AG04449 (cell line): ENCODE data around the gene STYK1.

Experiments
- CTCF ChIA-PET: fragments of 350-600 bp; formaldehyde crosslinking; extraction: SDS; loops from one replicate; lab custom pipeline; 2021; ENCODE audit warnings: antibody characterized with exemption; lab: Yijun Ruan, JAX
- POLR2A ChIA-PET: fragments of 400-600, 350-600 bp; formaldehyde crosslinking; extraction: SDS; loops from one replicate; lab custom pipeline; 2020; ENCODE audit warnings: antibody characterized with exemption, inconsistent platforms; lab: Yijun Ruan, JAX
- DNase-seq: peaks from one replicate; pipeline ENCODE4 v3.0.0-alpha.2; 2010; ENCODE audit warnings: low read depth, low spot score
- H3K4me3 ChIP-seq: 2 replicates; pipeline ENCODE4 v1.5.1; 2011; ENCODE audit warnings: low read depth, mild to moderate bottlenecking, control low read depth, low read length
- TF ChIP-seq, protein P1 (sequence below): IDR thresholded peaks from one replicate; pipeline ENCODE4 v1.5.1; 2011; ENCODE audit warnings: mild to moderate bottlenecking, moderate library complexity, low read length, control low read depth, inconsistent platforms; ENCODE audit not compliant: insufficient read depth; ENCODE audit errors: missing control alignments

The STYK1 gene

DNA sequence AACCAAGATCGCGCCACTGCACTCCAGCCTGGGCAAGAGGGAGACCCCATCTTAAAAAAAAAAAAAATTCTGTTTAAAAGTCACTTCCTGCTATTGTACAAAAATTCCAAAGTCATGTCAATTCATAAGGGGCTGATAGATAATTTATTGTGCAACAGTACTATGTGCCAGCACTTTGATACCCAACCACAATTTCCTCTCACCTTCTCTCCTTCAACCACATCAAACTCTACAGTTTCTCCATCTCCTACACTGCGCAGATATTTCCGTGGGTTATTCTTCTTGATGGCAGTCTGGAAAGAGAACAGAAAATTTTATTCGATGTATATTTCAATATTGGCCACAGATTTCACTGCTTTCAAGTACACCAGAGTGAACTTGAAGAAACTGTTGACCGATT, 41.6 kb upstream of the STYK1 start:
- no peak overlapping the region for H3K4me3 ChIP-seq
- POLR2A ChIA-PET = no interaction called here
- TF ChIP-seq, protein P1, sequence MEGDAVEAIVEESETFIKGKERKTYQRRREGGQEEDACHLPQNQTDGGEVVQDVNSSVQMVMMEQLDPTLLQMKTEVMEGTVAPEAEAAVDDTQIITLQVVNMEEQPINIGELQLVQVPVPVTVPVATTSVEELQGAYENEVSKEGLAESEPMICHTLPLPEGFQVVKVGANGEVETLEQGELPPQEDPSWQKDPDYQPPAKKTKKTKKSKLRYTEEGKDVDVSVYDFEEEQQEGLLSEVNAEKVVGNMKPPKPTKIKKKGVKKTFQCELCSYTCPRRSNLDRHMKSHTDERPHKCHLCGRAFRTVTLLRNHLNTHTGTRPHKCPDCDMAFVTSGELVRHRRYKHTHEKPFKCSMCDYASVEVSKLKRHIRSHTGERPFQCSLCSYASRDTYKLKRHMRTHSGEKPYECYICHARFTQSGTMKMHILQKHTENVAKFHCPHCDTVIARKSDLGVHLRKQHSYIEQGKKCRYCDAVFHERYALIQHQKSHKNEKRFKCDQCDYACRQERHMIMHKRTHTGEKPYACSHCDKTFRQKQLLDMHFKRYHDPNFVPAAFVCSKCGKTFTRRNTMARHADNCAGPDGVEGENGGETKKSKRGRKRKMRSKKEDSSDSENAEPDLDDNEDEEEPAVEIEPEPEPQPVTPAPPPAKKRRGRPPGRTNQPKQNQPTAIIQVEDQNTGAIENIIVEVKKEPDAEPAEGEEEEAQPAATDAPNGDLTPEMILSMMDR = no peak
- CTCF ChIA-PET = no interaction called here
- no peak for DNase-seq

DNA sequence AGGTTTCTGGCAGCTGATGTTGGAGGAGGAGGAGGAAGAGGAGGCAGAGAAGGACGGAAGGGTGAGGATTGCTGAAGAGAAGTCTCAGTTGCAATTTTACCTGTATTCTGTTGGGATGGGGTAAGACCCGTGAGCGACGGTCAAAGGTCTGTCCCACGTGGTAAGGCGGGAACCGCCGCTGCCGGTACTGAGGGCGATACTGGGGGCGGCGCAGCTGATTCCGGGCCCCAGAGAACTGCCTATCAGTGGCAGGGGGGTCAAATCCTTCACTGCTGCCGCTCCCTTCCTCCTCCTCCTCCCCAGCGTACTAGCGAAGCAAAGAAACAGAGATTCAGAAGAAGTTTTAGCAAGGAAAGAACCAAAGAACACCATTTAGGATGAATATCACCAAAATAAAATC, 36.0 kb upstream of the STYK1 start:
- TF ChIP-seq, protein P1 = no peak
- no peak for DNase-seq
- ChIA-PET POLR2A (no interaction called here), CTCF (no interaction called here)
- H3K4me3 ChIP-seq = no peak overlapping the region

DNA sequence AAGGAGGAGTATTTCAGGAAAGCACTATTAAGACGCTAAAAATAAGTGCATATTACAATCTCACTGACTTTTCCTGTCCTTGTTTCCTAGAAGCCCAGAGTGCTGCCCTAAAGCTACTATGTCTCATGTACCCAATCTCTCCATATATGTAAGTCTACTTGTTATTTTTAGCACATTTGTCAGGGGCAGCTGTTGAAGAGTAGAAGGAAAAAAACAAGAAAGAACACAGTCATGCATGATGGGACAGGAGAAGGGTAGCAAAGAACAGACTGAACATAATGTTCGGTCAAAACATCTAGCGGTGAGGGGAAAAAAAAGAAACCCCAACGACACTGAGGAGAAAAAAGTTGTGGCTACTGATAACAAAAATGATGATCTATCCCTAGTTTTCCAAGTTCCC, 35.0 kb upstream of the STYK1 start:
- no peak overlapping the region for H3K4me3 ChIP-seq
- TF ChIP-seq, protein P1 = no peak
- ChIA-PET POLR2A (no interaction called here), CTCF (interaction anchor here (1.5 kb wide), 1 partner anchor 41 kb away, joined by 6 read pairs; no protein-coding TSS in a partner anchor)
- no peak for DNase-seq

DNA sequence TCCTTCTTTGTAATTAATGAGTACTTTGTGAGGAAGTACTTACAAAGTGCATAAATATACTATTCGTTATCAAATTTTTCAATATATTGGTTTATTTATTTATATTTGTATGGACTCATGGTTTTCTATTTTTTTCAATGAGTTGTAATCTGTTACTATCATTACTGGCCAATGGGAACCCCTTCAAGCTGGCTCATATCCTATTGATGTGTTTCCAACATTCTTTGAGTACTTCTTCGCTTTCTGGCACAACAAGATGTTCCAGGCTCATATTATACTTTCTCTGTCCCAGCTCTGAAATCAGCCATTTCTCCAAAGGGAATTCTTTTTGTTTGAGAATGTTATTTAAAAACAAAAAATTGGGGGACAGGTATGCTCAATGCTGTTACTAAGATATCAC, 31.8 kb upstream of the STYK1 start:
- no peak for DNase-seq
- TF ChIP-seq, protein P1 = no peak
- ChIA-PET CTCF (no interaction called here), POLR2A (no interaction called here)
- H3K4me3 ChIP-seq = no peak overlapping the region

DNA sequence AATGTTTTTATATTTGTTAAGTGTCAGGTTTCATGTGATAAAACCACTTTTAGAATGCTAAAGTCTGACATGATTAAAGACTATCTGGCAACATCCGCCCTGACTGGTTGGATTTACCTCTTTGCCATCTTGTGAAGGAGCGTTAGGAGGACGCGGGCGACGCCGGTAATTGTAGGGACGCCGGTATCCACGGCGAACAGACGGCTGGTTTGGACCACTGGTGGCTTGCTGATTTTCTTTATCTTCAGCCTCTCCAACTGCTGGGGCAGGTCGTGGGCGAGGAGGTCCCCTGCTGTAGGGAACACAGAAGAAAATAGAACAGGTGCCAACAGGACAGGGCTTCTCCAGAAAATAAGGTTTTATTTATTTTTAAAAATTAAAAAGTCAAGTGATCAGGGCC, 28.0 kb upstream of the STYK1 start:
- DNase-seq = no peak
- TF ChIP-seq, protein P1 = no peak
- ChIA-PET POLR2A (no interaction called here), CTCF (no interaction called here)
- no peak overlapping the region for H3K4me3 ChIP-seq

DNA sequence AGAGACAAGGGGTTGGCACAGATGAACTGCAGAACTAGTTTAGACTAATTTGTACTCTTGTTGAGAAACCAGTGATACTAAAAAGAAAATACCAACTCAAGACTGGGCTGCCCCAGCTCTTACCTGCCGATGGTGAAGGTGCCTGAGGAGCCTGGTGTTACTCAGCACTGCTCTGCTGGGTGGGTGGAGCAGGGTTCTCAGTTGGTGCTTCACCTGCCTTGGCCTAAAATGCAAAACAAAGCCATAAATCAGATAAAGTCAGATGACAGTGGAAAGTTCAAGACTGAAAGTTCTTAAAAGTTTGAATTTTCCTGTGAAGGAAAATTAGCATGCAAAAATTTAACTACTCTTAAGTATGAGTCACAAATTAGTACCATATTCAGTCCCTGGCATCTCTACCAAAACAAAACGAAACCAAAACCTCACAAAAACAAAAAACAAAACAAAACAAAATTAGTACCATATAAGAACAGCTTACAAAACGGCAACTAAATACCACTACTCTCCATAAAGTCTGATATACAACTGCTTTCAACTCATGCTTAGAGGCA, 27.4 kb upstream of the STYK1 start:
- CTCF ChIA-PET = interaction anchor here (1.4 to 1.9 kb wide), 3 partner anchors 26 to 466 kb away, joined by 4 to 6 read pairs (median 6); no protein-coding TSS in a partner anchor
- TF ChIP-seq, protein P1 = no peak
- H3K4me3 ChIP-seq = no peak overlapping the region
- POLR2A ChIA-PET = no interaction called here
- DNase-seq = no peak
